Measurements from ENCODE around the gene DPYSL5. TPM values are rescaled to one million over a fixed set of nuclear protein-coding genes. Genes with fewer than 3 reads are reported as not detected.

Gene DPYSL5
- total and polyA plus RNA-seq, 2 of the 13 experiments (the other 11 are each of a cell fraction or from before 2014, with no cell fraction given): 0.15 TPM; not detected in 1

DNA sequence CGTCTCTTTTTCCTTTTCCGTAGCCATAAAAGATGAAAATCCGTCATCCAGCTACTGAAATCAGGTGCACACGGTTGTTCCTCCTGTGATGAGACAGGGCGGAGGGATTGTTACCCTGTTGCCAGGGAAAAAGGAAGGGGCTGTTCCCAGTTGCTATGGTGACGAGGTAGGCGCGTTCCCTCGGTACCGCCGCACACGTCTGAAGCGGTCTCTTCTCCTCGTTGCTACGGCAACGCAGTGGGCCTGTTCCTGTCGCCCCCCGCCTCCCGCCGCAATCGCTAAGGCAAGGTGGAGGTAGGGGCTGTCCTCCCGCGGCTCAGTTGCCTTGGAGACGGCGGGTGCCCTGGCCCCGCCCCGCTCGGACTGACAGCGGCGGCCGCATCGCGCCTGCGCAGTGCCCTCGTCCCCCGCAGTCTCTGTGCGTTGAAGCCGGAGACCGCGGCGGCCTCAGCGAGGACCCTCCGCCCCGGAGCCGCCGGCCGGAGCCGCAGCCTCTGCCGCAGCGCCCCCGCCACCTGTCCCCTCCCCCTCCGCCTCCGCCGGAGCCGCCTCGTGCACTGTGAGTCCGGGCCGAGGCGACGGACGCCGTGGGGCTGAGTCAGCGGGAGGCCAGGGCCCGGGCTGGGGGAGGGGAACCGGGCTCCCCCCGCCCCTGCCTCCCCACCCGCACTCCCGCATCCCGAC is 122.5 kb downstream of the DPYSL5 start, which contains the start of gene MAPRE3 (continued):
- TF ChIP-seq, protein P1, sequence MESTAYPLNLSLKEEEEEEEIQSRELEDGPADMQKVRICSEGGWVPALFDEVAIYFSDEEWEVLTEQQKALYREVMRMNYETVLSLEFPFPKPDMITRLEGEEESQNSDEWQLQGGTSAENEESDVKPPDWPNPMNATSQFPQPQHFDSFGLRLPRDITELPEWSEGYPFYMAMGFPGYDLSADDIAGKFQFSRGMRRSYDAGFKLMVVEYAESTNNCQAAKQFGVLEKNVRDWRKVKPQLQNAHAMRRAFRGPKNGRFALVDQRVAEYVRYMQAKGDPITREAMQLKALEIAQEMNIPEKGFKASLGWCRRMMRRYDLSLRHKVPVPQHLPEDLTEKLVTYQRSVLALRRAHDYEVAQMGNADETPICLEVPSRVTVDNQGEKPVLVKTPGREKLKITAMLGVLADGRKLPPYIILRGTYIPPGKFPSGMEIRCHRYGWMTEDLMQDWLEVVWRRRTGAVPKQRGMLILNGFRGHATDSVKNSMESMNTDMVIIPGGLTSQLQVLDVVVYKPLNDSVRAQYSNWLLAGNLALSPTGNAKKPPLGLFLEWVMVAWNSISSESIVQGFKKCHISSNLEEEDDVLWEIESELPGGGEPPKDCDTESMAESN (CRISPR knock-in tag; conservative IDR thresholded peaks at IDR 0.05): 0 out of 2 replicates have a peak, but pooled peaks have one; percentile 41
- no peak for TF ChIP-seq TAF15 (IDR thresholded peaks at IDR 0.05; ENCODE audit: low read depth, low read length, poor library complexity, severe bottlenecking)
- no peak for TF ChIP-seq ZNF343 (CRISPR knock-in tag; IDR thresholded peaks at IDR 0.05)
- TF ChIP-seq ZNF460 (CRISPR knock-in tag; IDR thresholded peaks at IDR 0.05; ENCODE audit: borderline replicate concordance): no peak
- no peak for TF ChIP-seq THAP8 (CRISPR knock-in tag; IDR thresholded peaks at IDR 0.05; ENCODE audit: borderline replicate concordance)
- TF ChIP-seq ZFP36 (IDR thresholded peaks at IDR 0.05; ENCODE audit: borderline replicate concordance, low read depth, low read length, partially characterized antibody): no peak
- TF ChIP-seq ZNF350 (CRISPR knock-in tag; IDR thresholded peaks at IDR 0.05; ENCODE audit: borderline replicate concordance, low read depth): no peak
- TF ChIP-seq MTF2 (CRISPR knock-in tag; IDR thresholded peaks at IDR 0.05; ENCODE audit: borderline replicate concordance): peak; percentile 18; the same call in 1 of the 2 replicates
- no peak for TF ChIP-seq ELF1 (CRISPR knock-in tag; IDR thresholded peaks at IDR 0.05)
- TF ChIP-seq ZNF670 (CRISPR knock-in tag; IDR thresholded peaks at IDR 0.05; ENCODE audit: borderline replicate concordance): no peak
- TF ChIP-seq ZNF687 (CRISPR knock-in tag; IDR thresholded peaks at IDR 0.05): peak; percentile 76
- peak; percentile 61; the same call in 1 of the 2 replicates for TF ChIP-seq HOXA9 (CRISPR knock-in tag; IDR thresholded peaks at IDR 0.05; ENCODE audit: borderline replicate concordance)
- TF ChIP-seq ZMYM4 (CRISPR knock-in tag; IDR thresholded peaks at IDR 0.05): no peak
- no peak for TF ChIP-seq ZNF879 (CRISPR knock-in tag; IDR thresholded peaks at IDR 0.05)
- TF ChIP-seq SAFB2 (CRISPR knock-in tag; IDR thresholded peaks at IDR 0.05; ENCODE audit: borderline replicate concordance, low read depth): peak; percentile 70; the same call in 1 of the 2 replicates
- peak; percentile 97 for TF ChIP-seq RFX1 (IDR thresholded peaks at IDR 0.05)
- TF ChIP-seq PHF8 (CRISPR knock-in tag; IDR thresholded peaks at IDR 0.05): peak; percentile 53; the same call in 1 of the 2 replicates
- TF ChIP-seq ZBTB20 (CRISPR knock-in tag; IDR thresholded peaks at IDR 0.05; ENCODE audit: borderline replicate concordance, low read depth): 0 out of 2 replicates have a peak, but pooled peaks have one; percentile 40
- 0 out of 2 replicates have a peak, but pooled peaks have one; percentile 30 for TF ChIP-seq MEF2D (CRISPR knock-in tag; IDR thresholded peaks at IDR 0.05)
- TF ChIP-seq ZNF773 (CRISPR knock-in tag; IDR thresholded peaks at IDR 0.05; ENCODE audit: borderline replicate concordance): no peak; the same call in 1 of the 2 replicates

Data from HepG2 (cell line).